GM12878 (cell line): ENCODE measurements around the gene PAPPA. TPM values are rescaled to one million over a fixed set of nuclear protein-coding genes. Genes with fewer than 3 reads are reported as not detected.

Experiments
- ATAC-seq: fragments of 200-7000 bp; cut with Tn5 transposase; 3 replicates; pipeline ENCODE4 v1.9.1; 2020; ENCODE audit warnings: mild to moderate bottlenecking, moderate library complexity
- BruUV-seq: library from RNA; stranded (reverse); fragments of 400-500 nt; replicated peaks from 2 replicates; lab custom pipeline; 2021; lab: Mats Ljungman, UMichigan
- CTCF ChIA-PET: fragments of 300-600 bp; sonication (Branson Sonifier 250); formaldehyde crosslinking; extraction: SDS; loops from one replicate; lab custom pipeline; 2021; ENCODE audit warnings: inconsistent platforms; lab: Yijun Ruan, JAX
- POLR2A ChIA-PET: fragments of 350-600 bp; formaldehyde crosslinking; extraction: SDS; loops from one replicate; lab custom pipeline; 2021; ENCODE audit warnings: inconsistent platforms; lab: Charles Lee
- RAD21 ChIA-PET: fragments of 300-600 bp; sonication (Branson Sonifier 250); formaldehyde crosslinking; loops from one replicate; lab custom pipeline; 2023; ENCODE audit warnings: antibody characterized with exemption; ENCODE audit not compliant: unreplicated experiment; lab: Charles Lee
- SMC1A ChIA-PET: fragments of 300-600 bp; sonication (Branson Sonifier 250); formaldehyde crosslinking; loops from one replicate; lab custom pipeline; 2023; ENCODE audit not compliant: unreplicated experiment, uncharacterized antibody; lab: Charles Lee
- DNase-seq: peaks from one replicate; pipeline ENCODE4 v3.0.0-alpha.2; 2011; ENCODE audit warnings: low read depth, low spot score
- FAIRE-seq: peaks from 3 replicates; lab custom pipeline; 2011; peaks lifted over from hg19 to GRCh38; lab: Jason Lieb, UNC
- H2AFZ ChIP-seq: 2 replicates; pipeline ENCODE4 v1.6.0; 2011; ENCODE audit warnings: low read depth, low read length, control low read depth; ENCODE audit not compliant: control insufficient read depth
- H3K27ac ChIP-seq: 2 replicates; pipeline ENCODE4 v1.5.1; 2011; ENCODE audit warnings: control low read depth; ENCODE audit not compliant: control insufficient read depth, insufficient read depth
- H3K27me3 ChIP-seq, 2 experiments: replicated peaks in 1 of 2; 2 replicates each; pipeline versions ENCODE4 v1.6.0 to v1.6.1; 2011; ENCODE audit warnings: low read length in 1 of 2; ENCODE audit not compliant: control insufficient read depth in 2 of 2, insufficient read depth in 2 of 2
- H3K36me3 ChIP-seq, 2 experiments: 2 replicates each; pipeline ENCODE4 v1.5.1; 2011; ENCODE audit warnings: low read length in 1 of 2; ENCODE audit not compliant: control insufficient read depth in 2 of 2, insufficient read depth in 2 of 2
- H3K4me1 ChIP-seq: 2 replicates; pipeline ENCODE4 v1.6.1; 2011; ENCODE audit warnings: mild to moderate bottlenecking, low read length, moderate library complexity, mixed read lengths; ENCODE audit not compliant: control insufficient read depth, insufficient read depth
- H3K4me2 ChIP-seq: 2 replicates; pipeline ENCODE4 v1.6.0; 2011; ENCODE audit warnings: control low read depth; ENCODE audit not compliant: control insufficient read depth, insufficient read depth
- H3K4me3 ChIP-seq: fragments of 200-600 bp; sonication (generic); 2 replicates; pipeline ENCODE4 v1.5.1; 2016
- H3K79me2 ChIP-seq: 2 replicates; pipeline ENCODE4 v1.6.0; 2011; ENCODE audit warnings: low read length; ENCODE audit not compliant: control insufficient read depth, insufficient read depth
- H3K9ac ChIP-seq: 2 replicates; pipeline ENCODE4 v1.8.0; 2011; ENCODE audit warnings: low read length, control low read depth, mixed read lengths; ENCODE audit not compliant: control insufficient read depth, insufficient read depth
- H3K9me3 ChIP-seq: replicated peaks from 3 replicates; pipeline ENCODE4 v1.5.1; 2011; ENCODE audit warnings: mild to moderate bottlenecking, low read length; ENCODE audit not compliant: control insufficient read depth, insufficient read depth
- H4K20me1 ChIP-seq: 2 replicates; pipeline ENCODE4 v1.6.0; 2011; ENCODE audit not compliant: control insufficient read depth, insufficient read depth
- ASH2L ChIP-seq: fragments of 300-600, 200-600 bp; sonication (generic); IDR thresholded peaks from 2 replicates; pipeline ENCODE4 v1.6.1; 2017; ENCODE audit warnings: low read depth, mild to moderate bottlenecking, borderline replicate concordance
- ATF7 ChIP-seq: fragments of 450-650 bp; IDR thresholded peaks from 2 replicates; pipeline ENCODE4 v1.6.1; 2016; ENCODE audit warnings: low read depth, mild to moderate bottlenecking
- E4F1 ChIP-seq: fragments of 450-650 bp; IDR thresholded peaks from 2 replicates; pipeline ENCODE4 v1.6.1; 2018; ENCODE audit warnings: borderline replicate concordance, mild to moderate bottlenecking; ENCODE audit not compliant: partially characterized antibody
- EP300 ChIP-seq, 2 experiments: fragments of 150-350 bp in 1 of 2; IDR thresholded peaks; 2 replicates each; pipeline ENCODE4 v1.6.1; 2011 to 2012; ENCODE audit warnings: low read depth in 2 of 2, low read length in 2 of 2, borderline replicate concordance in 1 of 2, improper control_type of control experiment in 1 of 2, inconsistent platforms in 1 of 2; ENCODE audit not compliant: control insufficient read depth in 1 of 2
- KAT2A ChIP-seq: conservative IDR thresholded peaks from 2 replicates; pipeline ENCODE4 v1.6.1; 2011; ENCODE audit warnings: low read depth, low read length; ENCODE audit not compliant: control insufficient read depth
- MEF2A ChIP-seq: IDR thresholded peaks from 2 replicates; pipeline ENCODE4 v1.6.1; 2011; ENCODE audit warnings: low read depth, mild to moderate bottlenecking, low read length, moderate library complexity; ENCODE audit not compliant: insufficient read depth
- MTA2 ChIP-seq: fragments of 450-650 bp; IDR thresholded peaks from 2 replicates; pipeline ENCODE4 v1.6.1; 2016; ENCODE audit warnings: low read depth, mild to moderate bottlenecking, moderate library complexity
- MYB ChIP-seq: fragments of 150-350 bp; IDR thresholded peaks from 2 replicates; pipeline ENCODE4 v1.6.1; 2014; ENCODE audit warnings: mild to moderate bottlenecking, low read depth, low read length, borderline replicate concordance
- MYC ChIP-seq: IDR thresholded peaks from 2 replicates; pipeline ENCODE4 v1.6.1; 2011; ENCODE audit warnings: mild to moderate bottlenecking, low read length, moderate library complexity, inconsistent platforms; ENCODE audit not compliant: insufficient read depth, insufficient replicate concordance, insufficient read length, severe bottlenecking
- NR2F1 ChIP-seq: fragments of 450-650 bp; conservative IDR thresholded peaks from 2 replicates; pipeline ENCODE4 v1.6.1; 2017; ENCODE audit warnings: mild to moderate bottlenecking
- NRF1 ChIP-seq: conservative IDR thresholded peaks from 2 replicates; pipeline ENCODE4 v1.6.1; 2011; ENCODE audit warnings: mild to moderate bottlenecking, low read depth, low read length, improper control_type of control experiment
- PAX5 ChIP-seq: IDR thresholded peaks from 2 replicates; pipeline ENCODE4 v1.6.1; 2011; ENCODE audit warnings: low read depth, low read length, borderline replicate concordance
- POLR2A ChIP-seq: IDR thresholded peaks from 2 replicates; pipeline ENCODE4 v1.6.1; 2011; ENCODE audit warnings: low read depth, mild to moderate bottlenecking, low read length
- PRDM15 ChIP-seq: fragments of 450-650 bp; formaldehyde crosslinking; IDR thresholded peaks from 2 replicates; pipeline ENCODE4 v1.4.0; 2020; ENCODE audit warnings: mild to moderate bottlenecking, moderate library complexity
- SIN3A ChIP-seq: IDR thresholded peaks from 2 replicates; pipeline ENCODE4 v1.6.1; 2012; ENCODE audit warnings: low read depth, low read length, improper control_type of control experiment
- USF2 ChIP-seq: IDR thresholded peaks from 2 replicates; pipeline ENCODE4 v1.6.1; 2011; ENCODE audit warnings: low read depth, low read length, improper control_type of control experiment, borderline replicate concordance
- ZNF274 ChIP-seq: IDR thresholded peaks from one replicate; pipeline ENCODE4 v1.8.0; 2011; ENCODE audit not compliant: insufficient read length, insufficient read depth
- WGBS: methylation state at CpG from one replicate; pipeline ENCODE4 v1.1.6; 2016; ENCODE audit warnings: low lambda C conversion rate; ENCODE audit not compliant: insufficient replicate concordance, insufficient coverage; ENCODE audit errors: missing lambda C conversion rate; 5-methylcytosine and 5-hydroxymethylcytosine counted together
- in situ Hi-C: fragments of 300-500 bp; cut with MboI; formaldehyde crosslinking; loops from 9 replicates; pipeline ENCODE4 v1.14.3; 2018; ENCODE audit warnings: mixed read lengths
- intact Hi-C: fragments of 100-400 bp; cut with micrococcal nuclease; formaldehyde crosslinking; loops from one replicate; pipeline ENCODE4 v1.14.2; 2022; ENCODE audit not compliant: unreplicated experiment
- polyA plus RNA-seq, 11 experiments: library from polyadenylated mRNA; depleted of rRNA in 4 of 11; unstranded in 6 of 11; stranded (reverse) in 5 of 11; fragments of >200 nt; fragmentation: Nextera tagmentation in 4 of 11; fragmentation: Illumina TruSeq in 1 of 11; extraction: Ambion mirVana in 4 of 11; extraction: Trizol in 1 of 11; gene quantifications; 1 replicate in 1 of 11; 2 replicates in 10 of 11; pipeline versions ENCODE4 v1.2.1 to v1.2.3, GENCODE V29; 2011 to 2016; ENCODE audit warnings: inconsistent platforms in 2 of 11, missing spikeins in 2 of 11, low read depth in 1 of 11
- total RNA-seq, 4 experiments: library from RNA; depleted of rRNA in 3 of 4; stranded (reverse); fragments of >200 nt in 3 of 4; fragmentation: Illumina TruSeq in 1 of 4; extraction: Trizol in 1 of 4; gene quantifications; 2 replicates each; pipeline versions ENCODE4 v1.2.1 to v1.2.3, GENCODE V29; 2013 to 2021

PAPPA gene
- total and polyA plus RNA-seq, 10 of the 15 experiments (the other 5 are each of a cell fraction or from before 2014, with no cell fraction given) = under 0.01 to 0.19 (median 0.02) TPM; not detected in 4

- TF ChIP-seq PRDM15 (CRISPR knock-in tag) = no peak
- no peak for TF ChIP-seq MTA2
These were observed 188.5 kb downstream of the PAPPA start (continued) for GRCh38 chr9:116342061-116342460.

- Histone ChIP-seq H3K9me3 (no peaks in the 10 kb centered on the region), H2AFZ (no peak overlapping the region), H4K20me1 (no peaks in the 10 kb centered on the region), H3K9ac (no peak overlapping the region), H3K4me2 (no peak overlapping the region), H3K4me3 (no peak overlapping the region)
- ATAC-seq (no peak), FAIRE-seq (no peak), DNase-seq (no peak)
- BruUV-seq = no TSS peak
- in situ Hi-C loops = no loop called here
- RAD21 ChIA-PET = no interaction called here
- TF ChIP-seq ATF7 (no peak), ASH2L (no peak), PAX5 (no peak), POLR2A (no peak), NRF1 (no peak), USF2 (no peak), MEF2A (no peak), EP300 (IDR thresholded peaks at IDR 0.05; ENCODE audit: borderline replicate concordance in 1 of 2, control insufficient read depth in 1 of 2, low read depth in 2 of 2, low read length in 2 of 2) (no peak), MYB (no peak), KAT2A (no peak), NR2F1 (no peak), MYC (no peak), E4F1 (no peak), SIN3A (no peak), ZNF274 (no peak)
- TF ChIP-seq, all 136 proteins: peak for 0
- ChIA-PET CTCF (interaction anchor here (0.6 kb wide), 1 partner anchor 527 kb away, joined by 3 read pairs; no protein-coding TSS in a partner anchor), POLR2A (no interaction called here), SMC1A (interaction anchor here (0.9 kb wide), 1 partner anchor 13 kb away, joined by 3 read pairs; no protein-coding TSS in a partner anchor)
- Histone ChIP-seq H3K27me3 (peaks cover 0 to 2% of the 10 kb centered on the region in 2 experiments; a peak in 1 of 4 replicates), H3K36me3 (no peaks in the 10 kb centered on the region), H3K4me1 (no peaks in the 10 kb centered on the region), H3K27ac (no peak overlapping the region), H3K79me2 (no peaks in the 10 kb centered on the region)
- intact Hi-C loops = no loop called here
- WGBS = 48% methylated on average over 2 of the region's 2 CpGs
These were observed 189.3 kb downstream of the PAPPA start for GRCh38 chr9:116342941-116343340.
